Pancreas (tissue), 10 donors: ENCODE measurements around the gene TCP11L1. TPM values are rescaled to one million over a fixed set of nuclear protein-coding genes. Genes with fewer than 3 reads are reported as not detected.

Source experiments
- ATAC-seq, 4 donors: fragments of 200-7000 bp; cut with Tn5 transposase; one replicate each; pipeline versions ENCODE4 v1.8.0 to v1.9.1; 2020; ENCODE audit warnings: mild to moderate bottlenecking in 4 of 4, moderate library complexity in 4 of 4
- DNase-seq, 6 donors: peaks; one replicate each; pipeline ENCODE4 v3.0.0-alpha.2; 2020
- FAIRE-seq: peaks from 2 replicates; lab custom pipeline; 2012; peaks lifted over from hg19 to GRCh38; lab: Jason Lieb, UNC
- H3K27ac ChIP-seq, 4 donors: fragments of 200-600 bp; sonication (generic); 1 replicate in 3 of 4; 2 replicates in 1 of 4; pipeline versions ENCODE4 v1.5.0 to v1.8.0; 2020
- H3K27me3 ChIP-seq, 4 donors: fragments of 200-600 bp; one replicate each; pipeline ENCODE4 v1.8.0; 2021
- H3K36me3 ChIP-seq, 3 donors: fragments of 200-600 bp; sonication (generic) in 1 of 3; one replicate each; pipeline versions ENCODE4 v1.5.0 to v1.8.0; 2020 to 2021
- H3K4me1 ChIP-seq, 3 donors: fragments of 200-600 bp; one replicate each; pipeline ENCODE4 v1.8.0; 2021
- H3K4me3 ChIP-seq, 4 donors: fragments of 200-600 bp; sonication (generic) in 2 of 4; one replicate each; pipeline versions ENCODE4 v1.5.0 to v1.8.0; 2020 to 2021
- H3K9me3 ChIP-seq, 4 donors: fragments of 200-600 bp; one replicate each; pipeline ENCODE4 v1.8.0; 2021
- CTCF ChIP-seq, 4 donors: fragments of 200-600 bp; sonication (generic) in 3 of 4; IDR thresholded peaks; one replicate each; pipeline versions ENCODE4 v1.5.0 to v1.8.0; 2021; ENCODE audit warnings: antibody characterized with exemption in 4 of 4
- WGBS, 2 donors: extraction: QIAGEN DNeasy Blood & Tissue Kit; methylation state at CpG; one replicate each; pipeline ENCODE4 v1.1.7; 2013; 5-methylcytosine and 5-hydroxymethylcytosine counted together
- intact Hi-C, 3 donors: fragments of 100-400 bp; cut with DNase I; formaldehyde crosslinking; loops; one replicate each; pipeline versions ENCODE4 v1.11.1 to v1.14.2; 2022
- polyA plus RNA-seq, 2 donors: library from polyadenylated mRNA; stranded (reverse); fragments of 200-250 nt; gene quantifications; one replicate each; pipeline ENCODE4 v1.2.3, GENCODE V29; 2013
- total RNA-seq, 6 donors: library from RNA; stranded (reverse); fragmentation: NEBNext Ultra II Directional in 4 of 6; extraction: Animal tissue kit (Norgen Biotek cat#: 25700) in 4 of 6; gene quantifications; one replicate each; pipeline versions ENCODE4 v1.2.1 to v1.2.4, GENCODE V29; 2021 to 2023
- donor health status: healthy with polysubstance abuse.
- donor health status: DM: no; HTN: no; CAD: no; lungs with moderate emphysema.
- donor health status: DM: no; HTN: no; CAD: no.
- donor health status: control.
- donor health status: control.
- donor health status: Bipolar disorder and iron deficiency.
- donor health status: DM: yes; HTN: yes; CAD: no.
- donor health status: DM: no; HTN: no; CAD: no.
- donor health status: DM: no; HTN: no; CAD: no.
- donor health status: DM: yes; HTN: yes; CAD: no.

The TCP11L1 gene
- total and polyA plus RNA-seq, 8 donors: 4.1 to 12.8 (median 7.8) TPM

GRCh38 chr11:33001281-33001680, 38.1 kb upstream of the TCP11L1 start:
- ATAC-seq: no peak
- intact Hi-C loops: no loop called here
- no peak for DNase-seq

GRCh38 chr11:33001751-33002542, 37.4 kb upstream of the TCP11L1 start:
- ATAC-seq (no peak), DNase-seq (no peak), FAIRE-seq (no peak)
- Histone ChIP-seq H3K27ac (no peak overlapping the region), H3K9me3 (no peaks in the 10 kb centered on the region), H3K4me3 (no peak overlapping the region), H3K4me1 (no peaks in the 10 kb centered on the region), H3K27me3 (no peaks in the 10 kb centered on the region), H3K36me3 (no peaks in the 10 kb centered on the region)
- intact Hi-C loops: no loop called here
- no peak for TF ChIP-seq CTCF (IDR thresholded peaks at IDR 0.05)
- WGBS, 2 donors: 78 to 81% methylated on average over 8 of the region's 8 CpGs

More at GRCh38 chr11:33001281-33001680, 38.1 kb upstream of the TCP11L1 start:
- 77 to 99% methylated on average over 6 of the region's 6 CpGs for WGBS, 2 donors
- no peaks in the 10 kb centered on the region for H3K9me3 ChIP-seq
- no peaks in the 10 kb centered on the region for H3K4me1 ChIP-seq
- H3K4me3 ChIP-seq: no peak overlapping the region
- H3K27me3 ChIP-seq: no peaks in the 10 kb centered on the region
- H3K27ac ChIP-seq: no peak overlapping the region
- TF ChIP-seq CTCF (IDR thresholded peaks at IDR 0.05): no peak
- FAIRE-seq: no peak
- no peaks in the 10 kb centered on the region for H3K36me3 ChIP-seq

GRCh38 chr11:33005175-33005574, 34.2 kb upstream of the TCP11L1 start:
- Histone ChIP-seq H3K4me1 (no peaks in the 10 kb centered on the region), H3K27ac (no peak overlapping the region), H3K9me3 (no peaks in the 10 kb centered on the region), H3K4me3 (no peak overlapping the region), H3K27me3 (no peaks in the 10 kb centered on the region), H3K36me3 (no peaks in the 10 kb centered on the region)
- no peak for FAIRE-seq
- no peak for DNase-seq
- ATAC-seq: no peak
- 55 to 65% methylated on average over 2 of the region's 2 CpGs for WGBS, 2 donors
- intact Hi-C loops: no loop called here
- no peak for TF ChIP-seq CTCF (IDR thresholded peaks at IDR 0.05)

- no peak for DNase-seq
Measured at GRCh38 chr11:33006010-33006409, 33.4 kb upstream of the TCP11L1 start.

More at GRCh38 chr11:33006010-33006409, 33.4 kb upstream of the TCP11L1 start:
- intact Hi-C loops: no loop called here
- FAIRE-seq (no peak), ATAC-seq (no peak)
- Histone ChIP-seq H3K4me1 (no peaks in the 10 kb centered on the region), H3K4me3 (no peak overlapping the region), H3K9me3 (no peaks in the 10 kb centered on the region), H3K27ac (no peak overlapping the region), H3K36me3 (no peaks in the 10 kb centered on the region), H3K27me3 (no peaks in the 10 kb centered on the region)
- TF ChIP-seq CTCF (IDR thresholded peaks at IDR 0.05): no peak
